HL-60 (cell line): ENCODE data around the gene SNX8.

Experiments
- DNase-seq, 2 experiments: peaks; one replicate each; pipeline ENCODE4 v3.0.0-alpha.2; 2010 to 2020; ENCODE audit warnings: low read depth in 1 of 2, low spot score in 1 of 2
- H3K27ac ChIP-seq: fragments of 250-450 bp; sonication (Bioruptor Pico); replicated peaks from 2 replicates; pipeline ENCODE4 v1.5.1; 2020; ENCODE audit warnings: mild to moderate bottlenecking, moderate library complexity
- H3K27me3 ChIP-seq: fragments of 250-450 bp; sonication (Bioruptor Pico); 2 replicates; pipeline ENCODE4 v1.5.1; 2021; ENCODE audit warnings: mild to moderate bottlenecking, moderate library complexity; ENCODE audit not compliant: insufficient read depth, poor library complexity, severe bottlenecking
- H3K4me3 ChIP-seq: replicated peaks from 2 replicates; pipeline ENCODE4 v1.5.1; 2011; ENCODE audit warnings: mild to moderate bottlenecking, control low read depth, low read length; ENCODE audit not compliant: insufficient read depth
- GABPA ChIP-seq: IDR thresholded peaks from 2 replicates; pipeline ENCODE4 v1.6.1; 2012; ENCODE audit warnings: low read depth
- POLR2AphosphoS5 ChIP-seq: IDR thresholded peaks from 2 replicates; pipeline ENCODE4 v1.6.1; 2012; ENCODE audit warnings: low read depth
- REST ChIP-seq: IDR thresholded peaks from 2 replicates; pipeline ENCODE4 v1.6.1; 2012; ENCODE audit warnings: low read depth; ENCODE audit not compliant: insufficient replicate concordance
- SPI1 ChIP-seq: IDR thresholded peaks from 2 replicates; pipeline ENCODE4 v1.6.1; 2012; ENCODE audit warnings: low read depth, mild to moderate bottlenecking, borderline replicate concordance
- TF ChIP-seq, protein P1 (sequence below): IDR thresholded peaks from one replicate; pipeline ENCODE4 v1.5.1; 2011; ENCODE audit warnings: low read length, control low read depth, inconsistent platforms; ENCODE audit not compliant: insufficient read depth

The SNX8 gene

GRCh38 chr7:2242541-2243429 lies 71.5 kb downstream of the SNX8 start:
- H3K27ac ChIP-seq, result peak overlapping the region; percentile 81
- H3K4me3 ChIP-seq, result peak overlapping the region; percentile 91
- TF ChIP-seq SPI1 (no peak), REST (no peak), GABPA (no peak), POLR2AphosphoS5 (no peak)
- TF ChIP-seq, protein P1, sequence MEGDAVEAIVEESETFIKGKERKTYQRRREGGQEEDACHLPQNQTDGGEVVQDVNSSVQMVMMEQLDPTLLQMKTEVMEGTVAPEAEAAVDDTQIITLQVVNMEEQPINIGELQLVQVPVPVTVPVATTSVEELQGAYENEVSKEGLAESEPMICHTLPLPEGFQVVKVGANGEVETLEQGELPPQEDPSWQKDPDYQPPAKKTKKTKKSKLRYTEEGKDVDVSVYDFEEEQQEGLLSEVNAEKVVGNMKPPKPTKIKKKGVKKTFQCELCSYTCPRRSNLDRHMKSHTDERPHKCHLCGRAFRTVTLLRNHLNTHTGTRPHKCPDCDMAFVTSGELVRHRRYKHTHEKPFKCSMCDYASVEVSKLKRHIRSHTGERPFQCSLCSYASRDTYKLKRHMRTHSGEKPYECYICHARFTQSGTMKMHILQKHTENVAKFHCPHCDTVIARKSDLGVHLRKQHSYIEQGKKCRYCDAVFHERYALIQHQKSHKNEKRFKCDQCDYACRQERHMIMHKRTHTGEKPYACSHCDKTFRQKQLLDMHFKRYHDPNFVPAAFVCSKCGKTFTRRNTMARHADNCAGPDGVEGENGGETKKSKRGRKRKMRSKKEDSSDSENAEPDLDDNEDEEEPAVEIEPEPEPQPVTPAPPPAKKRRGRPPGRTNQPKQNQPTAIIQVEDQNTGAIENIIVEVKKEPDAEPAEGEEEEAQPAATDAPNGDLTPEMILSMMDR, result no peak
- H3K27me3 ChIP-seq, result no peaks in the 10 kb centered on the region
- peak in 1 of 2 experiments; percentile 53 for DNase-seq

- peak; percentile 95 for TF ChIP-seq GABPA
- peak; percentile 33; the same call in 1 of the 2 replicates for TF ChIP-seq SPI1
- TF ChIP-seq, protein P1, result no peak
- peak; percentile 89 for TF ChIP-seq POLR2AphosphoS5
- peak; percentile 69 for TF ChIP-seq REST
Measured at GRCh38 chr7:2241580-2242540, 72.4 kb downstream of the SNX8 start, which contains the start of the genes MRM2 and NUDT1. MRM2 (minus strand) TSS chr7:2242205; CDS start chr7:2242169, 36 bp downstream. NUDT1 (plus strand) TSS chr7:2242226; CDS start chr7:2244575, 2,349 bp downstream.

DNA sequence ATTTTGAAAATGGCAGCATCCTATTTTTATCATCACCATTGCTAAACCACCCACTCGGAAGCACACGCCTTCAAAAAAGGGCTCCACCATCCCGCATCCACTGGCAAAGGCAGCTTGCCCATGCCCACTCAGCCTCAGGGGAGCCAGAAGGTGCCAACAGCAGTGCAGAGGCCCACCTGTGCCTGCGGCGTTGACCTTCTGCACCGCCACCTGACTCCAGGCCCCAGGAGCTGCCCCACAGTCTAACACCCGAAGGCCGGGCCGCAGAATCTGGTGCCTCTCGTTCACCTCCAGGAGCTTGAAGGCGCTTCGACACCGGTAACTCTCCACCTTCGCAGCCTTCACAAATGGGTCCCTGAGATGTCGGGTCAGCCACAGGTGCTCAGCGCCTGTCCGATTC lies 75.0 kb downstream of the SNX8 start:
- TF ChIP-seq SPI1 (no peak), REST (no peak), GABPA (no peak), POLR2AphosphoS5 (no peak)
- TF ChIP-seq, protein P1, result no peak
- Histone ChIP-seq H3K27ac (no peak overlapping the region), H3K4me3 (no peak overlapping the region), H3K27me3 (no peaks in the 10 kb centered on the region)
- DNase-seq, result no peak

More at GRCh38 chr7:2241580-2242540, 72.4 kb downstream of the SNX8 start, which contains the start of the genes MRM2 and NUDT1:
- H3K27me3 ChIP-seq, result no peaks in the 10 kb centered on the region
- H3K27ac ChIP-seq, result peak within 1 kb of the TSS; percentile 81
- peak; percentile 74 to 82 for DNase-seq
- H3K4me3 ChIP-seq, result peak within 1 kb of the TSS; percentile 91
